Upper lobe of left lung (tissue), 4 donors: ENCODE results near the gene NSUN4.
"Not testable (repeated sequence)": the region's sequence is repeated elsewhere in the genome, so short reads cannot be mapped to it uniquely, and the experiment has no call there.

ENCODE experiments used
- EP300 ChIP-seq, 4 donors: sonication (generic); formaldehyde crosslinking; IDR thresholded peaks; one replicate each; pipeline ENCODE4 v1.5.1; 2017; ENCODE audit warnings: antibody characterized with exemption in 4 of 4, control low read depth in 2 of 4
- POLR2AphosphoS5 ChIP-seq, 2 donors: sonication (generic); formaldehyde crosslinking; IDR thresholded peaks; one replicate each; pipeline ENCODE4 v1.5.1; 2017; ENCODE audit warnings: antibody characterized with exemption in 2 of 2

DNA sequence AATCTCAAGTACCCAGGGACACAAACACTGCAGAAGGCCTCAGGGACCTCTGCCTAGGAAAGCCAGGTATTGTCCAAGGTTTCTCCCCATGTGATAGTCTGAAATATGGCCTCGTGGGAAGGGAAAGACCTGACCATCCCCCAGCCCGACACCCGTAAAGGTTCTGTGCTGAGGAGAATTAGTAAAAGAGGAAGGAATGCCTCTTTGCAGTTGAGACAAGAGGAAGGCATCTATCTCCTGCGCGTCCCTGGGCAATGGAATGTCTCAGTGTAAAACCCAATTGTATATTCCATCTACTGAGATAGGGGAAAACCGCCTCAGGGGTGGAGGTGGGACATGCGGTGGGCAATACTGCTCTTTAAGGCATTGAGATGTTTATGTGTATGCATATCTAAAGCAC lies 10.8 kb upstream of the NSUN4 start:
- not testable (repeated sequence) for TF ChIP-seq EP300, POLR2AphosphoS5 (IDR thresholded peaks at IDR 0.05)
